HepG2 (cell line): ENCODE data around the gene MPIG6B. TPM values are rescaled to one million over a fixed set of nuclear protein-coding genes. Genes with fewer than 3 reads are reported as not detected.

ENCODE experiments used
- ATAC-seq: fragments of 200-7000 bp; cut with Tn5 transposase; 3 replicates; pipeline ENCODE4 v1.9.1; 2020; ENCODE audit warnings: mild to moderate bottlenecking, moderate library complexity
- BruUV-seq: library from RNA; stranded (reverse); fragments of 400-500 nt; replicated peaks from 2 replicates; lab custom pipeline; 2021; lab: Mats Ljungman, UMichigan
- CTCF ChIA-PET: fragments of 300-600 bp; formaldehyde crosslinking; extraction: SDS; loops from one replicate; lab custom pipeline; 2021; ENCODE audit warnings: low total read pairs, inconsistent platforms, low intra/inter-chr PET ratio; lab: Yijun Ruan, JAX
- POLR2A ChIA-PET: fragments of 350-600 bp; sonication (Branson Sonifier 250); formaldehyde crosslinking; loops from one replicate; lab custom pipeline; 2020; ENCODE audit warnings: antibody characterized with exemption, inconsistent platforms; lab: Yijun Ruan, JAX
- DNase-seq: peaks from one replicate; pipeline ENCODE4 v3.0.0-alpha.2; 2015; ENCODE audit warnings: low spot score
- FAIRE-seq: peaks from 3 replicates; lab custom pipeline; 2011; peaks lifted over from hg19 to GRCh38; lab: Jason Lieb, UNC
- H2AFZ ChIP-seq: one replicate; pipeline ENCODE4 v1.6.1; 2011; ENCODE audit warnings: low read length, inconsistent platforms
- H3K27ac ChIP-seq: fragments of 300-600 bp; 3 replicates; pipeline ENCODE4 v1.8.0; 2011; ENCODE audit warnings: mixed run types, mild to moderate bottlenecking, mixed read lengths, low read length, inconsistent platforms; ENCODE audit not compliant: insufficient read depth; ENCODE audit errors: extremely low read length
- H3K27me3 ChIP-seq, 2 experiments: fragments of 200-600 bp in 1 of 2; 2 replicates in 1 of 2; 3 replicates in 1 of 2; pipeline versions ENCODE4 v1.6.0 to v1.8.0; 2011; ENCODE audit warnings: low read length in 2 of 2, mild to moderate bottlenecking in 2 of 2, moderate library complexity in 2 of 2, inconsistent platforms in 1 of 2; ENCODE audit not compliant: insufficient read depth in 2 of 2, control insufficient read depth in 1 of 2
- H3K36me3 ChIP-seq, 2 experiments: fragments of 200-600 bp in 1 of 2; replicated peaks in 1 of 2; 2 replicates in 1 of 2; 3 replicates in 1 of 2; pipeline versions ENCODE4 v1.5.1 to v1.8.0; 2011; ENCODE audit warnings: low read length in 2 of 2, inconsistent platforms in 1 of 2; ENCODE audit not compliant: insufficient read depth in 2 of 2, control insufficient read depth in 1 of 2
- H3K4me1 ChIP-seq: 2 replicates; pipeline ENCODE4 v1.5.1; 2012; ENCODE audit warnings: low read length, inconsistent platforms; ENCODE audit not compliant: insufficient read depth
- H3K4me2 ChIP-seq: 2 replicates; pipeline ENCODE4 v1.6.0; 2011; ENCODE audit warnings: low read depth, low read length, inconsistent platforms
- H3K4me3 ChIP-seq, 3 experiments: fragments of 200-600 bp in 1 of 3; sonication (generic), shearing (Covaris generic) in 1 of 3; replicated peaks in 1 of 3; 2 replicates each; pipeline ENCODE4 v1.5.1; 2011 to 2016; ENCODE audit warnings: low read length in 3 of 3, inconsistent platforms in 2 of 3, low read depth in 2 of 3, mild to moderate bottlenecking in 2 of 3, control low read depth in 1 of 3, mixed read lengths in 1 of 3; ENCODE audit not compliant: insufficient read depth in 1 of 3
- H3K79me2 ChIP-seq: one replicate; pipeline ENCODE4 v1.6.1; 2011; ENCODE audit warnings: low read length, inconsistent platforms; ENCODE audit not compliant: insufficient read depth
- H3K9ac ChIP-seq: 2 replicates; pipeline ENCODE4 v1.6.0; 2011; ENCODE audit warnings: mild to moderate bottlenecking, low read depth, low read length, inconsistent platforms; ENCODE audit not compliant: insufficient read depth
- H3K9me3 ChIP-seq: 2 replicates; pipeline ENCODE4 v1.5.1; 2012; ENCODE audit warnings: mild to moderate bottlenecking, low read length
- H4K20me1 ChIP-seq: 2 replicates; pipeline ENCODE4 v1.6.0; 2011; ENCODE audit warnings: inconsistent platforms, mild to moderate bottlenecking, low read length, moderate library complexity; ENCODE audit not compliant: insufficient read depth
- E2F2 ChIP-seq: sonication (generic); formaldehyde crosslinking; IDR thresholded peaks from 2 replicates; pipeline ENCODE4 v1.4.0; 2020; ENCODE audit warnings: missing genetic modification reagents, borderline replicate concordance
- HDAC2 ChIP-seq: sonication (generic); formaldehyde crosslinking; IDR thresholded peaks from 2 replicates; pipeline ENCODE4 v1.4.0; 2020; ENCODE audit warnings: missing genetic modification reagents
- KLF16 ChIP-seq, 2 experiments: sonication (generic) in 1 of 2; formaldehyde crosslinking in 1 of 2; IDR thresholded peaks; 2 replicates each; pipeline versions ENCODE4 v1.6.1 to v1.8.0; 2016 to 2023; ENCODE audit warnings: missing genetic modification reagents in 2 of 2, missing compliant biosample characterization in 1 of 2
- NFKBIZ ChIP-seq: IDR thresholded peaks from 2 replicates; pipeline ENCODE4 v1.6.1; 2018; ENCODE audit warnings: missing genetic modification reagents, missing compliant biosample characterization
- PAF1 ChIP-seq: IDR thresholded peaks from 2 replicates; pipeline ENCODE4 v1.6.1; 2016; ENCODE audit warnings: missing genetic modification reagents, missing compliant biosample characterization
- POLR2G ChIP-seq: fragments of 200-400 bp; formaldehyde crosslinking; IDR thresholded peaks from 2 replicates; pipeline ENCODE4 v1.6.1; 2018; ENCODE audit warnings: mild to moderate bottlenecking, low read depth, low read length, moderate library complexity
- RARG ChIP-seq: sonication (generic); formaldehyde crosslinking; IDR thresholded peaks from 2 replicates; pipeline ENCODE4 v1.4.0; 2020; ENCODE audit warnings: low read depth, mild to moderate bottlenecking, missing genetic modification reagents
- SAP130 ChIP-seq: IDR thresholded peaks from 2 replicates; pipeline ENCODE4 v1.6.1; 2016; ENCODE audit warnings: low read depth
- ZHX1 ChIP-seq: sonication (generic); formaldehyde crosslinking; IDR thresholded peaks from 2 replicates; pipeline ENCODE4 v1.8.1; 2022; ENCODE audit warnings: low read depth, mild to moderate bottlenecking, missing genetic modification reagents
- ZMAT5 ChIP-seq: sonication (generic); formaldehyde crosslinking; IDR thresholded peaks from 2 replicates; pipeline ENCODE4 v1.5.0; 2020; ENCODE audit warnings: mild to moderate bottlenecking, low read depth, missing genetic modification reagents, borderline replicate concordance
- ZNF597 ChIP-seq: sonication (generic); formaldehyde crosslinking; IDR thresholded peaks from 2 replicates; pipeline ENCODE4 v1.5.0; 2020; ENCODE audit warnings: missing genetic modification reagents
- WGBS: methylation state at CpG from one replicate; pipeline ENCODE4 v1.1.6; 2017; ENCODE audit warnings: low lambda C conversion rate; 5-methylcytosine and 5-hydroxymethylcytosine counted together
- in situ Hi-C: cut with HindIII; loops from 2 replicates; pipeline ENCODE4 v1.10.0; 2017; ENCODE audit warnings: low pct_unique_long_range_greater_than_20kb; ENCODE audit not compliant: extremely low pct_ligation_motif_present
- intact Hi-C: fragments of 100-400 bp; cut with micrococcal nuclease; formaldehyde crosslinking; loops from one replicate; pipeline ENCODE4 v1.10.0; 2022; ENCODE audit not compliant: unreplicated experiment
- polyA plus RNA-seq, 8 experiments: library from polyadenylated mRNA; depleted of rRNA in 3 of 8; stranded (reverse) in 7 of 8; unstranded in 1 of 8; fragments of >200 nt; fragmentation: Illumina TruSeq in 4 of 8; extraction: Trizol in 4 of 8; gene quantifications; 2 replicates each; pipeline versions ENCODE4 v1.2.1 to v1.2.3, GENCODE V29; 2011 to 2016; ENCODE audit warnings: low read depth in 4 of 8, missing spikeins in 1 of 8, mixed read lengths in 1 of 8; ENCODE audit not compliant: insufficient read depth in 1 of 8
- total RNA-seq, 5 experiments: library from RNA; depleted of rRNA; stranded (reverse); fragments of >200 nt; fragmentation: Illumina TruSeq; extraction: Trizol; gene quantifications; 2 replicates each; pipeline ENCODE4 v1.2.3, GENCODE V29; 2016; ENCODE audit warnings: low read depth in 1 of 5

MPIG6B gene
- total and polyA plus RNA-seq, 2 of the 13 experiments (the other 11 are each of a cell fraction or from before 2014, with no cell fraction given), result not detected

GRCh38 chr6:31730631-31731086, 7.5 kb downstream of the MPIG6B start (continued):
- TF ChIP-seq ZHX1 (no peak), HDAC2 (CRISPR knock-in tag) (no peak), RARG (CRISPR knock-in tag) (no peak), PAF1 (CRISPR knock-in tag) (0 out of 2 replicates have a peak, but pooled peaks have one; percentile 67)

- Histone ChIP-seq H3K9ac (no peak overlapping the region), H3K4me1 (peaks cover 62% of the 10 kb centered on the region), H3K27me3 (no peaks in the 10 kb centered on the region; a peak in 1 of 5 replicates)
- ATAC-seq, result no peak
- WGBS, result 92% methylated on average over 3 of the region's 3 CpGs
- intact Hi-C loops, result no loop called here
- no TSS peak for BruUV-seq
- TF ChIP-seq SAP130 (0 out of 2 replicates have a peak, but pooled peaks have one; percentile 15), KLF16 (CRISPR knock-in tag; IDR thresholded peaks at IDR 0.05) (no peak), ZNF597 (CRISPR knock-in tag) (no peak), POLR2G (peak; percentile 54; the same call in 1 of the 2 replicates), ZMAT5 (no peak), E2F2 (no peak), NFKBIZ (CRISPR knock-in tag) (no peak)
- TF ChIP-seq, all 625 proteins: peak for 2
- CTCF ChIA-PET, result no interaction called here
- H3K4me2 ChIP-seq, result no peak overlapping the region
- H3K4me3 ChIP-seq, result no peak overlapping the region
- POLR2A ChIA-PET, result interaction anchor here (1.0 to 11.3 kb wide), 6 partner anchors 7 to 131 kb away, joined by 3 to 279 read pairs (median 18); partner anchors contain the start of genes CLIC1, HSPA1B, MSH5 and NEU1
- peaks cover 24 to 42% of the 10 kb centered on the region in 2 experiments for H3K36me3 ChIP-seq
- no peaks in the 10 kb centered on the region for H3K9me3 ChIP-seq
- in situ Hi-C loops, result loop anchor here (5.0 kb wide), 1 partner anchor 35 kb away; no protein-coding TSS in a partner anchor
- H3K27ac ChIP-seq, result no peak overlapping the region
- peaks cover 40% of the 10 kb centered on the region for H3K79me2 ChIP-seq
- peaks cover 33% of the 10 kb centered on the region; the same call in 1 of the 2 replicates for H4K20me1 ChIP-seq
- DNase-seq (no peak), FAIRE-seq (no peak)
- H2AFZ ChIP-seq, result no peak overlapping the region
Measured at GRCh38 chr6:31732029-31732428, 8.9 kb downstream of the MPIG6B start.
